ENCODE results near the gene ZNF710.
"Not testable (repeated sequence)": the region's sequence is repeated elsewhere in the genome, so short reads cannot be mapped to it uniquely, and the experiment has no call there.

Gene ZNF710

DNA sequence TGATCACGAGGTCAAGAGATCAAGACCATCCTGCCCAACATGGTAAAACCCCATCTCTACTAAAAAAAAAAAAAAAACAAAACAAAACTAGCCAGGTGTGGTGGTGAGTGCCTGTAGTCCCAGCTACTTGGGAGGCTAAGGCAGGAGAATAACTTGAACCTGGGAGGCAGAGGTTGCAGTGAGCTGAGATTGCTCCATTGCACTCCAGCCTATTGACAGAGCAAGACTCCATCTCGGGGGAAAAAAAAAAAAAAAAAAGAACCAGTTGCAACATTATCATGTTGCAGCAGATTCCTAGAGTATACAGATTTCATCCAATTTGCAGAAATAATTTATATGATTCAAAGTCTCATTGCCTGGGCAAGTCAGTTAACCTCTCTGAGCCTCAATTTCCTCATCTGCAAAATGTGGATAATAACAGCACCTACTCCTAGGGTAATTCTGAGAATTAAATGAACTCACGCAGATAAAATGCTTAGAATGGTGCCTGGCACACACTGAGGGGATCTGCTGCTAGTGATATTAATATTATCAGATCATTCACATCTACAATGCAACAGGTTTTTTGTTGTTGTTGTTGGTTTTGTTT is 108.1 kb downstream of the ZNF710 start:
- DNase-seq, result not testable (repeated sequence)

DNA sequence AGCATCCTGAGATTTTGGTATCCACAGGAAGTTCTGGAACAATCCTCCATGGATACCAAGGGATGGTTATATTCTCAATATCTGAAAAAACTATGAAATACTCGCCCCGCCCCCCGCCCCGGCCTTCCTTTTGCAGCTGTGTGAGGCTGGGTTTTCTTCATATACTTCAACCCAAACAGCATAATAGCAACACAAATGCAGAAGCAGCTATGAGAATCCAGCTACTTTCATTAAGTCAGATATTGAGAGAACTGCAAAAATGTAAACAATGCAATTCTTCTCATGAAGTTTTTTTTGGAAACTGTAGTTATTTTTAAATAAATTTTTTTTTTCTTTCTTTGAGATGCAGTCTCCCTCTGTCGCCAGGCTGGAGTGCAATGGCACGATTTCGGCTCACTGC is 112.0 kb downstream of the ZNF710 start:
- no peak for DNase-seq

DNA sequence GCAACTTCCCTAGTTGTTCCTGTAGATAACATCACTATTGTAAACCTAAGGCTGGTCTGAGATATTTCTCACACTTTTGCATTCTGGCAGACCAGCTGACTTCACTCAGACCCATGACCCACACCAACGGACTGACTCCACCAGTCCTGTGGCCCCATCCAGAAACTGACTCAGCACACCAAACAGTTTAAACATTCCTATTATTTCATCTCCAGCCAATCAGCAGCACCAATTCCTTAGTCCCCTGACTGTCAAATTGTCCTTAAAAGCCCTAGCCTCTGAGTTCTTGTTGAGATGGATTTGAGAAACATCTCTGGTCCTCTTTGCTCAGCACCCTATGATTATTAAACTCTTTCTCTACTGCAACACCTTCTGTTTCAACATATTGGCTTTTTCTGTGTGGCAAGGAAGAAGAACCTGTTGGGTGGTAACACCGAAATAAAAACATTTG is 113.4 kb downstream of the ZNF710 start:
- no peak for DNase-seq

DNA sequence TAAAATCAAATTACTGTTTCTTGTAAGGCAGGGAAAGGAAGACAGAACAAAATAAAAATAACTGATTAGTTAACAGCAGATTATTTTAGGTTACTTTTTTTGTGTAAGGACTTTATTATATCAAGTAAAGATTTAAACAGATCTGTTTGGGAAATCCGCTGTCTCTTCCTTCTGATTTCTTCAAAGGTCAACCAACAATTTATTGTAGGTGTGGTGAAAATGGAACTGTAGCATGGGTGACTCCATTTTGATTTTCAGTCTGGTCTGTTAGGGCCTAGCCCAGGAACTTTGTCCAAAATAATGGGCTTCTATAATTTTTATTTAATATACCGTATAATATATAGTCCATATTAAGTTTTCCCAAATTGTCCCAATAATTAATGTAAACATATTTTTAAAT is 114.7 kb downstream of the ZNF710 start:
- no peak for DNase-seq

DNA sequence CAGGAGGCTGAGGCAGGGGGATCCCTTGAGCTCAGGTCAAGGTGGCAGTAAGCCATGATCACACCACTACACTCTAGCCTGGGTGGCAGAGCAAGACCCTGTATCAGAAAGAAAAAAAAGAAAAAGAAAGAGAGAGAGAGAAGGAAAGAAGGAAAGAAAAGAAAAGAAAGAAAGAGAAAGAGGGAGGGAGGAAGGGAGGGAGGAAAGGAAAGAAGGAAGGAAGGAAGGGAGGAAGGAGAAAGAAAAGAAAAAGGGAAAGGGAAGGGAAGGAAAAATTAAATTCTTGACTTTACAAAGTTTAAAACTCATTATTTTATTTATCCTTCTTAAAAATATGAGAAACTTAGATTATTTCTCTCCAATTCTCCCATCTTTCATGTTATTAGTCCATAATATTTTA is 118.2 kb downstream of the ZNF710 start:
- DNase-seq, result no peak

DNA sequence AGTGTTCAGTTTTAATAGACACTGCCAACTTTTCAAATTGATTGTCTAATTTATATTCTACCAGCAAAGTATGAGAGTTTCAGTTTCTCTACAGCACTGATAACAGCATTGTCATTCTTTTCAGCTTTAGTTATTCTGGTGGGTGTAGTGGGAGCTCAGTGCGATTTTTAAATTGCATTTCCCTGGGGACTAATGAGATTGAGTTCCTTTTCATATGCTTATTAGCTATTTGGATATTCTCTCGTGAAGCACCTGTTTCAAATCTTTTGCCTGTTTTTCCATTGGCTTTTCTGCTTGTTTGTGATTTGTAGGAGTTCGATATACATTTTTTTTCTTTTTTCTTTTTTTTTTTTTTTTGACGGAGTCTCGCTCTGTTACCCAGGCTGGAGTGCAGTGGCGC is 120.0 kb downstream of the ZNF710 start:
- no peak for DNase-seq

DNA sequence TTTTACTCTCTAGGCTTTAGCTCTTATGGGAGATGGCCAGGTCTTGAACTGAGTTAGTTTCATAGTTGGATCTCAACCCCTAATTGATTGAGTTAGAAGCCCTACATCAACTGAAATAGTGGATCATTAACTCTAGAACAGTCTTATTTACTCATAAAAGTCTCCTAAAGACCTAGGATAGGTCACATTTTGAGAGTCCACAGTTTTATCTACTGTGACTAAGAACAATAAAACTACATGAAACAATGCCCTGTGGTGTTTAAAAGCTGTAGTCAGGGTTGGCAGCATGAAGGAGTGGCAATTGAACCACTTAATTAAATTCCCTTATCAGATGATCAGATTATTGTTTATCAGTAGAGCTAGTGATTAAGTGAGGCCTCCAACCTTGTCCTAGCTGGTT is 123.4 kb downstream of the ZNF710 start:
- no peak for DNase-seq

DNA sequence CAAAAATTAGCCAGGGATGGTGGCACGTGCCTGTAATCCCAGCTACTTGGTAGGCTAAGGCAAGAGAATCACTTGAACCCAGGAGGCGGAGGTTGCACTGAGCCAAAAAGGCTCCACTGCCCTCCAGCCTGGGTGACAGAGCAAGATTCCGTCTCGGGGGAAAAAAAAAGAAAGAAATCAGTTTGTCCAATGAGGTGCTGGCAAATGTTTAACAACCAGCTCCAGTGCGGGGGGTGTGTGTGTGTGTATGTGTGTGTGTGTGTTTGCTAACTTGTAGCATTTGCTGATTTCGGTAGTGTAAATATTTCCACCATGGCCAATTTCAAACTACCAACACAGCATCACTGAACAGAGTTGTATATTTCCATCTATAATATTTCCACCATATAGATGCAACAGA is 124.9 kb downstream of the ZNF710 start:
- DNase-seq, result no peak

DNA sequence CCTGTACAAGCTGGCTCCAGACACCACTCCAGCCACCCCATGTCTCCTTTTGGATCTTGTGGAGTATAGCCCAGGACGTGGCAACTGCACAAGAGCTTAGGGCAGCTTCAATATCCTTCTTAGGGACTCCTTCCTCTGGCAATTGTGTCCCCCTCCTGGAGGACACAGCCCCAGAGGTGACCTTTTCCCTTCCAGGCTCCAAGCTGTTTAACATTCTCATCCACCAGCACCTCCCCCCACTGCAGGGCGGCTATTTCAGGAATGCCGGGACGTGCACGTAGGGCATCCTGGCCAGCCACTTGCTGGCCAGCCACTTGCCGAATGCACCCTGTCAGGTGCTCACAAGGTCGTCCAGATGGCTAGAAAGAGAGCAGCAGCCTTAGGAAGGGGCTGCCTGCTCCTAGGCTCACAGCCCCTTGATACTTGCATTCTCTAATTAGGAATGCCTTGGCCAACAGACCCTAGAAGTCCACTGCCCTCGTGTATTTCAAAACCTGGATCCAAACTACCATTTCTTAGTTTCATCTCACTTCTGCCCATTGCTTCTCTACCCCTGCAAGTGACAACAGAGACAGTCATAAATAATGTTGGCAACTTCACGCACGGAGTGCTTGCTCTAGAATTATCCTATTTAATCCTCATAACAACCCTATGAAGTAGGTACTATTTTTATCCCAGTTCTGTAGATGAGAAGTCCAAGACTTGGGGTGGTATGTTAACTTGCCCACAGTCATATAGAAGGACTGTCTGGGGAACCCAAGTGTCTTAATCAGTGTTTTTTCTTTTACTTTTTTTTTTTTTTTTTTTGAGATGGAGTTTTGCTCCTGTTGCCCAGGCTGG is 125.7 kb downstream of the ZNF710 start:
- no peak for DNase-seq

DNA sequence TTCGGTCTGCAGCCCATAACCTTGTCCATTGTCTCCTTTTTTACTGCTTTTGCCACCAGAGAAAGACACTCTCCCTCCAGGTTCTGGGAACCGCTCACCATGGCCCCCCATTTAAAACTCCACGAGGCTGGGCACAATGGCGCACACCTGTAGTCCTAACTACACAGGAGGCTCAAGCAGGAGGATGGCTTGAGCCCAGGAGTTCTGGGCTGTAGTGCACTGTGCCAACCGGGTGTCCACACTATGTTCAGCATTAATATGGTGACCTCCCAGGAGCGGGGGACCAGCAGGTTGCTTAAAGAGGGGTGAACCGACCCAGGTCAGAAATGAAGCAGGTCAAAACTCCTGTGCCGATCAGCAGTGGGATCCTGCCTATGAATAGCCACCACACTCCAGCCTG is 129.2 kb downstream of the ZNF710 start:
- DNase-seq, result no peak

All from stimulated activated CD4-positive, alpha-beta T cell treated with anti-CD3 and anti-CD28 coated beads, Interleukin-12 subunit alpha, Interleukin-12 subunit beta, amount 100 ng/mL, for 4 hours (primary cell).